Measurements from ENCODE around the gene SYDE2.
"Not testable (repeated sequence)": the region's sequence is repeated elsewhere in the genome, so short reads cannot be mapped to it uniquely, and the experiment has no call there.

SYDE2 gene

DNA sequence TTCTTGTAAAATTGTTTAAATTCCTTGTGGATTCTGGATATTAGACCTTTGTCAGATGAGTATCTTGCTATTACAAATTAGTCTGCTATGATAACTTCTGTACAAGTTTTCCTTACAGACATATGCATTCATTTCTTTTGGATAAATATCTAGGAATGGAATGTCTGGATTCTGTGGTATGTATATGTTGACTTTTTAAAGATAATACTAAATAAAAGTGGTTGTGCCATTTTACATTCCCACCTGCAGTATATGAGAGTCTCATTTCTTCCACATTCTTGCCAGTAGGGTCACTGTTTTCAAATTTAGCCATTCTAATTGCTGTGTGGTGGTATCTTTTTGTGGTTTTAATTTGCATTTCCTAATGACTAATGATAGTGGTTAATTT, 53.9 kb downstream of the SYDE2 start:
- TF ChIP-seq, protein P1, sequence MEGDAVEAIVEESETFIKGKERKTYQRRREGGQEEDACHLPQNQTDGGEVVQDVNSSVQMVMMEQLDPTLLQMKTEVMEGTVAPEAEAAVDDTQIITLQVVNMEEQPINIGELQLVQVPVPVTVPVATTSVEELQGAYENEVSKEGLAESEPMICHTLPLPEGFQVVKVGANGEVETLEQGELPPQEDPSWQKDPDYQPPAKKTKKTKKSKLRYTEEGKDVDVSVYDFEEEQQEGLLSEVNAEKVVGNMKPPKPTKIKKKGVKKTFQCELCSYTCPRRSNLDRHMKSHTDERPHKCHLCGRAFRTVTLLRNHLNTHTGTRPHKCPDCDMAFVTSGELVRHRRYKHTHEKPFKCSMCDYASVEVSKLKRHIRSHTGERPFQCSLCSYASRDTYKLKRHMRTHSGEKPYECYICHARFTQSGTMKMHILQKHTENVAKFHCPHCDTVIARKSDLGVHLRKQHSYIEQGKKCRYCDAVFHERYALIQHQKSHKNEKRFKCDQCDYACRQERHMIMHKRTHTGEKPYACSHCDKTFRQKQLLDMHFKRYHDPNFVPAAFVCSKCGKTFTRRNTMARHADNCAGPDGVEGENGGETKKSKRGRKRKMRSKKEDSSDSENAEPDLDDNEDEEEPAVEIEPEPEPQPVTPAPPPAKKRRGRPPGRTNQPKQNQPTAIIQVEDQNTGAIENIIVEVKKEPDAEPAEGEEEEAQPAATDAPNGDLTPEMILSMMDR (IDR thresholded peaks at IDR 0.05; ENCODE audit: low read depth, low read length), result no peak; the same call in 1 of the 2 replicates
- DNase-seq (ENCODE audit: extremely low read depth, low read depth), result no peak

DNA sequence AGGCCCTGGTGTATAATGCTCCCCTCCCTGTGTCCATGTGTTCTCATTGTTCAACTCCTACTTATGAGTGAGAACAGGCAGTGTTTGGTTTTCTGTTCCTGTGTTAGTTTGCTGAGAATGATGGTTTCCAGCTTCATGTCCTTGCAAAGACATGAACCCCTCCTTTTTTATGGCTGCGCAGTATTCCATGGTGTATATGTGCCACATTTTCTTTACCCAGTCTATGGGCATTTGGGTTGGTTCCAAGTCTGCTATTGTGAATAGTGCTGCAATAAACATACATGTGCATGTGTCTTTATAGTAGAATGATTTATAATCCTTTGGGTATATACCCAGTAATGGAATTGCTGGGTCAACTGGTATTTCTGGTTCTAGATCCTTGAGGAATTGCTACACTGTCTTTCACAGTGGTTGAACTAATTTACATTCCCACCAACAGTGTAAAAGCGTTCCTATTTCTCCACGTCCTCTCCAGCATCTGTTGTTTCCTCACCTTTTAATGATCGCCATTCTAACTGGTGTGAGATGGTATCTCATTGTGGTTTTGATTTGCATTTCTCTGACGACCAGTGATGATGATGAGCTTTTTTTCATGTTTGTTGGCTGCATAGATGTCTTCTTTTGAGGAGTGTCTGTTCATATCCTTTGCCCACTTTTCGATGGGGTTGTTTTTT, 54.4 kb downstream of the SYDE2 start:
- DNase-seq (ENCODE audit: extremely low read depth, low read depth), result not testable (repeated sequence)

DNA sequence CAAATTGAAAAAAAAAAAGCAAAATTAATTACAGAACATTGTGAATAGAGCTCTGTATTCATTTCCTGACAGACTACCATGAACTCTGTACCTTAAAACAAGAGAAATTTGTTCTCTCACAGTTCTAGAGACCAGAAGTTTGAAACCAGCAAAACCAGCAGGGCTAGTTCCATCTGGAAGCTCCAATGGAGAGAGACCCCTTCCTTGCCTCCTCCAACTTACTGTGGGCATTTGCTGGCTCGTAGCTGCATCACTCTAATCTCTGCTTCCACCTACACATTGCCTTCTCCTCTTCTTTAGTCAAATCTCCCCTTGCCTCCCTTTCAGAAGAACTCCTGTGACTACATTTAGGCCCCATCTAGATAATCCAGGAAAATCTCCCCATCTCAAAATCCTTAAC, 56.5 kb downstream of the SYDE2 start:
- TF ChIP-seq, protein P1 (IDR thresholded peaks at IDR 0.05; ENCODE audit: low read depth, low read length), result no peak
- DNase-seq (ENCODE audit: extremely low read depth, low read depth), result no peak

DNA sequence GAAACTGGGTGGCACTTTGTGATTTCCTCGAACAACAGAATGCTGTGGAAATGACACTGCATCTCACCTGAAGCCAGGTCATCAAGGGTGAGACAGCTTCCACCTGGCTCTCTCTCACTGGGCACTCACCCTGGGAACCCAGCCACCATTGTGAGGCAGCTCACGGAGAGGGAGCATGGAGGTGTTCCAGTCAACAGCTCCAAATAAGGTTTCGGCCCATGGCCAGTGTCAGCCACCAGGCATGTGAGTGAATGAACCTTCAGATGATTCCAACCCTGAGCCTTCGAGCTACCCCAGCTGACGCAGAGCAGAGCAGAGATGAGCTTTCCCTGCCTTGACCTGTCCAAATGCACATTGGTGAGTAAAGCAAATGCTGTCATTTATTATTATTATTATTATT, 58.1 kb downstream of the SYDE2 start:
- DNase-seq (ENCODE audit: extremely low read depth, low read depth), result no peak
- TF ChIP-seq, protein P1 (IDR thresholded peaks at IDR 0.05; ENCODE audit: low read depth, low read length), result no peak

DNA sequence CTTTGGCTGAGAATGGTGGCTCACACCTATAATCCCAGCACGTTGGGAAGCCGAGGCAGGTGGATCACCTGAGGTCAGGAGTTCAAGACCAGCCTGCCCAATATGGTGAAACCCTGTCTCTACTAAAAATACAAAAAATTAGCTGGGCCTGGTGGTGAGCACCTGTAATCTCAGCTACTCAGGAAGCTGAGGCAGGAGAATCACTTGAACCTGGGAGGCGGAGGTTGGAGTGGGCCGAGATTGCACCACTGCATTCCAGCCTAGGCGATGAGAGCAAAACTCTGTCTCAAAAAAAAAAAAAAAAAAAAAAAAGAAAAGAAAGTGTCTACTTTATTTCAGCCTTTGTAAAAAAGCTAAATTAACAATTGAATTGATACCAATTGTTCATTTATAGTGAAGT, 62.4 kb downstream of the SYDE2 start:
- not testable (repeated sequence) for DNase-seq (ENCODE audit: extremely low read depth, low read depth)

DNA sequence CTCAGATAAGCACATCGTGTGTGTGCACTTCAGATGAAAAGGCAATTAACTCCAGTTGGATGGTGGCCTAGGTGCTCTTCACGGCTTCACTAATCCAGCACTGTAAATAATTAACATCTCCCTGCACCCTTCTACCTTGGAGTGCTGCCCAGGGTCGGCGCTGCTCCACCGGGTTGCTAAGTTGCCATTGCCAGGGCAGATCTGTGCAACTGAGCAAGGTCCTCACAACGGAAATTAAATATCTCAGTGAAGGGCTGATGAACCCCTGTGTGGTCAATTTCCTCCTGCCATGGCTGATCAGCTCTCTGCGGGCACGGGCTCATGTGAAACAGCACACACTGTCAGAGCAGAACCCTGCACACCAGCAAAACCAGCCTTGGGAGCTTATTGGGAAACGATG, 63.2 kb downstream of the SYDE2 start:
- TF ChIP-seq, protein P1 (IDR thresholded peaks at IDR 0.05; ENCODE audit: low read depth, low read length), result no peak
- no peak for DNase-seq (ENCODE audit: extremely low read depth, low read depth)

DNA sequence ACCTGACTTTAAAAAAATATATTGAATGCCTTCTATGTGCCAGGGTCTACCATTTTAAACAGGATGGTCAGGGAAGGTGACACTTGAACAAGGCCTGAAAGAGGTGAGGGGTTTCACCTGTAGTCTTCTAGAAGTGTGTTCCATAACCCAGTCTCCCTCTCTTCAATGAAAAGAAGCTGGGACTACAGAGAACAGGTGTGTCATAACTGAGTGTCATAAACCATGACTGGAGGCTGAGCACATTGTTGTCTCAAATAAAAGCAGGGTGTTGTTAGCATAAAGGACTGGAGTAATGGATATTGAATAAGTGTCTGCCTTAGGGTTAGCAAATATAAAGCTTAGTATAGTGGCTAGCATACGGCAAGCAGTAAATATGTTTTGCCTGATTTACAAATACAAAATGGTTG, 65.4 kb downstream of the SYDE2 start:
- no peak for DNase-seq (ENCODE audit: extremely low read depth, low read depth)
- TF ChIP-seq, protein P1 (IDR thresholded peaks at IDR 0.05; ENCODE audit: low read depth, low read length), result no peak

DNA sequence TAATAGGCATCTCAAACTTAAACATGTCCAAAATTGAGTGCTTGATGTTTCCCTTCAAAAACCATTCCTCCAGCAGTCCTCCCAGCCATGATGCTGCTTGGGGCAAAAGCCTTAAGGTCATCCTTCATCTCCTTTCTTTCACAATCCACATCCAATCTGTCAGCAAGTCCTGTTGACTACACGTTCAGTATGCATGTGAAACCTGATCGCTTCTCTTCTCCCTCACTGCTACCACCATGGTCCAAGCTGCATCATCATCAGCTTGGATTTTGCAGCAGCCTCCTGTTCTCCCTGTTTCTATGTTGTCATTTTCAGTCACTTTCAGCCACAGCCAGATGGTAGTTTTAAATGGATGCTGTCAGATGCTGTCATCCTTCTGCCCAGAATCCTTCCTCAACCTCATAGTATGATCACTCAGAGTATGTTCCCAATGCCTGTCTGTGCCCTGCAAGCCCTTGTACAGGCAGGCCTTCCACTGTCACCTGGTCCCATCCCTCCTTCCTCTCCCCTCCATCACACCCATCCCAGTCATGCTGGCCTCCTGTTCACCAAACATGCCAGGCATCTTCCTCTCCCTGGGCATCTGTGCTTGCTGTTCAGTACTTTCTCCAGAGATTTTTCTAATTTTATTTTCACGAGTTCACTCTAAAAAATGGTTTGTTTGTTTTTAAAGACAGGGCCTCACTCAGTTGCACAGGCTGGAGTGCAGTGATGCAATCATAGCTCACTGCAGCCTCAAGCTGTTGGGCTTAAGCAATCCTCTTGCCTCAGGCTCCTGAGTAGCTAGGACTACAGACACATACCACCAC, 66.0 kb downstream of the SYDE2 start:
- TF ChIP-seq, protein P1 (IDR thresholded peaks at IDR 0.05; ENCODE audit: low read depth, low read length), result no peak
- no peak for DNase-seq (ENCODE audit: extremely low read depth, low read depth)
